ENCODE measurements around the gene SIM2. TPM values are rescaled to one million over a fixed set of nuclear protein-coding genes. Genes with fewer than 3 reads are reported as not detected.

Gene SIM2
- total RNA-seq, 1 donor from 2014 or later: 0.47 TPM

GRCh38 chr21:36692114-36692834 is 6.6 kb upstream of the SIM2 start:
- H3K9me3 Mint-ChIP-seq: no peaks in the 10 kb centered on the region
- peaks cover 75% of the 10 kb centered on the region for H3K27me3 Mint-ChIP-seq (ENCODE audit: insufficient read depth)
- intact Hi-C loops (cut with micrococcal nuclease): no loop called here

GRCh38 chr21:36692835-36693488 is 6.0 kb upstream of the SIM2 start:
- Mint-ChIP-seq H3K4me3 (no peak overlapping the region), H3K9me3 (no peaks in the 10 kb centered on the region), H3K36me3 (ENCODE audit: low read depth) (no peaks in the 10 kb centered on the region), H3K27me3 (ENCODE audit: insufficient read depth) (peaks cover 69% of the 10 kb centered on the region), H3K4me1 (ENCODE audit: low read depth) (peaks cover 5% of the 10 kb centered on the region), H3K27ac (no peak overlapping the region)
- intact Hi-C loops (cut with micrococcal nuclease): no loop called here
- DNase-seq (ENCODE audit: low spot score): no peak

More at GRCh38 chr21:36692114-36692834, 6.6 kb upstream of the SIM2 start:
- H3K36me3 Mint-ChIP-seq (ENCODE audit: low read depth): no peaks in the 10 kb centered on the region
- H3K4me3 Mint-ChIP-seq: no peak overlapping the region
- peaks cover 5% of the 10 kb centered on the region for H3K4me1 Mint-ChIP-seq (ENCODE audit: low read depth)
- DNase-seq (ENCODE audit: low spot score): no peak
- peak overlapping the region; percentile 7 for H3K27ac Mint-ChIP-seq

DNA sequence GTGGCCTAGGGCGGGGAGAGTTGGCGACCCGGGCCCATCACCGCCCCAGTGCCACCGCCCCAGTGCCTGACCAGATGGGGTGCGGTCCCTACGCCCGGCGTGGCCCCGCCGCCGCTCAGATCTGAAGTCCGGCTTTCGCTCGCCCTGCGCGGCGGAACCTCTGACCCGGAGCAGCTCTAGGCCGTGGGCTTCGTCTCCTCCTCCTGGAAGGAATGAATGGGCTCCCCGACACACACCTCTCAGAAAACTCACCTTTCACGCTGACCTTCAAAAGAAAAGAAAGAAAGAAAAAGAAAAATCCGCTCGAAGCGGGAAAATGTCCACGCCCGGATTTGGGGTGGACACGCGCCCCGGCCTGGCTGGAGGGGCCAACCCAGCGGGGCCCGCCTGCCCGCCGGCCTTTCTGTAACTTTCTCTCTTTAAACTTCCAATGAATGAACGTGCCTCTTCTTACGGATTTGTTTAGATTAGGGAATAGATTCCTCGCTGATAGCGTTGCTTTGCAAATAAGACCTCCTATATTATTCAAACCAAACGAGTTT is 5.4 kb upstream of the SIM2 start:
- intact Hi-C loops (cut with micrococcal nuclease): no loop called here
- Mint-ChIP-seq H3K9me3 (no peaks in the 10 kb centered on the region), H3K27me3 (ENCODE audit: insufficient read depth) (peaks cover 64% of the 10 kb centered on the region), H3K27ac (peak overlapping the region; percentile 61), H3K36me3 (ENCODE audit: low read depth) (no peaks in the 10 kb centered on the region), H3K4me3 (no peak overlapping the region), H3K4me1 (ENCODE audit: low read depth) (peaks cover 5% of the 10 kb centered on the region)
- DNase-seq (ENCODE audit: low spot score): no peak

DNA sequence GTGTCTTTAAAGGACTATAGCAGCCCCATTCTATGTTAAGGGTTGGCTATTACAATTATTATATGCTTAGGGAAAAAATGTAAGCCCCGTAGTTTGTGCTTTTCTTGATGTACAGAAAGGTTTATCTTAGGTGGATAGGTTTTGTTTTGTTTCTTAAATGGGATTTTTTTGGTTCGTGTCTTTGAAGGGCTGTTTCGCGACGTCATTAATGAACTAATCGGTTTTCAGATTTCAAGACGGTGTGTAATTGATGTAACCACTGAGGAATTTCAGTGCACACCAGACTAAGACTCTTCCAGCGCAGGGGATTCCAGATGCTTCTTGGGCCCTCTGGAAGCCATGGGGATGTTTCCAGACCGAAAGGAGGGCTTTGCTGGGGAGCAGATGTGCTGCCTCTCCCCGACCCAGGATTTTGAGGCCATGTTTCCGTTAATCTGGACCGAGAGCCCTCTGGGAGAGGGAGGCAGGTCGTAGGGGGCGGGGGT is 4.8 kb upstream of the SIM2 start:
- Mint-ChIP-seq H3K9me3 (no peaks in the 10 kb centered on the region), H3K27me3 (ENCODE audit: insufficient read depth) (peaks cover 64% of the 10 kb centered on the region), H3K4me1 (ENCODE audit: low read depth) (peaks cover 5% of the 10 kb centered on the region), H3K27ac (peak overlapping the region; percentile 61), H3K36me3 (ENCODE audit: low read depth) (no peaks in the 10 kb centered on the region), H3K4me3 (no peak overlapping the region)
- intact Hi-C loops (cut with micrococcal nuclease): no loop called here
- DNase-seq (ENCODE audit: low spot score): no peak

GRCh38 chr21:36694593-36695282 is 4.2 kb upstream of the SIM2 start:
- intact Hi-C loops (cut with micrococcal nuclease): no loop called here
- Mint-ChIP-seq H3K9me3 (no peaks in the 10 kb centered on the region), H3K4me1 (ENCODE audit: low read depth) (peaks cover 5% of the 10 kb centered on the region), H3K27me3 (ENCODE audit: insufficient read depth) (peaks cover 64% of the 10 kb centered on the region), H3K4me3 (no peak overlapping the region), H3K36me3 (ENCODE audit: low read depth) (no peaks in the 10 kb centered on the region), H3K27ac (no peak overlapping the region)
- no peak for DNase-seq (ENCODE audit: low spot score)

DNA sequence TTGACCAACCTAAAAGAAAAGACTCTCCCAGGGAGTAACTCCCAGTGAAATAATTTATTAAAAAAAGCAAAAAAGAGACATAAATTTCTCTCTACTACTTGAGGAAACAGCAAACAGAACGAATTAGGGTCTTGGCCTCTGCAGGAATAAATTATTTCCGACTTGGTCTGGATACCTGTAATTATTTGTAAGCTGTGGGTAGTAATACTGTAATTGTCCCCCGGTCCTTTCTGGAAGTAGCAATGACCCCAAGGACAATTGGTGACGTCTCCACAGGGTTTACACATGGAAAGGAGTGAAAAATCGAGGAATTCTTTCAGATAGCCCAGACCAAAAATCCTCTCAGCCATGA is 3.7 kb upstream of the SIM2 start:
- peaks cover 5% of the 10 kb centered on the region for H3K4me1 Mint-ChIP-seq (ENCODE audit: low read depth)

GRCh38 chr21:36695671-36696389 is 3.1 kb upstream of the SIM2 start:
- intact Hi-C loops (cut with micrococcal nuclease): loop anchor here (1.0 kb wide), 1 partner anchor 13 kb away; no protein-coding TSS in a partner anchor
- no peak overlapping the region for H3K27ac Mint-ChIP-seq

More for the DNA sequence above, 3.7 kb upstream of the SIM2 start:
- Mint-ChIP-seq H3K27ac (no peak overlapping the region), H3K27me3 (ENCODE audit: insufficient read depth) (peaks cover 63% of the 10 kb centered on the region), H3K36me3 (ENCODE audit: low read depth) (no peaks in the 10 kb centered on the region), H3K4me3 (no peak overlapping the region), H3K9me3 (no peaks in the 10 kb centered on the region)
- no peak for DNase-seq (ENCODE audit: low spot score)
- intact Hi-C loops (cut with micrococcal nuclease): no loop called here

GRCh38 chr21:36696390-36697059 is 2.4 kb upstream of the SIM2 start:
- Mint-ChIP-seq H3K27ac (peak overlapping the region; percentile 55), H3K27me3 (ENCODE audit: insufficient read depth) (peaks cover 56% of the 10 kb centered on the region), H3K36me3 (ENCODE audit: low read depth) (no peaks in the 10 kb centered on the region), H3K9me3 (no peaks in the 10 kb centered on the region), H3K4me1 (ENCODE audit: low read depth) (peaks cover 5% of the 10 kb centered on the region), H3K4me3 (no peak overlapping the region)
- no peak for DNase-seq (ENCODE audit: low spot score)
- intact Hi-C loops (cut with micrococcal nuclease): loop anchor here (1.0 kb wide), 1 partner anchor 13 kb away; no protein-coding TSS in a partner anchor

More at GRCh38 chr21:36695671-36696389, 3.1 kb upstream of the SIM2 start:
- H3K9me3 Mint-ChIP-seq: no peaks in the 10 kb centered on the region
- H3K4me1 Mint-ChIP-seq (ENCODE audit: low read depth): peaks cover 5% of the 10 kb centered on the region
- no peak overlapping the region for H3K4me3 Mint-ChIP-seq
- no peak for DNase-seq (ENCODE audit: low spot score)
- peaks cover 62% of the 10 kb centered on the region for H3K27me3 Mint-ChIP-seq (ENCODE audit: insufficient read depth)
- H3K36me3 Mint-ChIP-seq (ENCODE audit: low read depth): no peaks in the 10 kb centered on the region

DNA sequence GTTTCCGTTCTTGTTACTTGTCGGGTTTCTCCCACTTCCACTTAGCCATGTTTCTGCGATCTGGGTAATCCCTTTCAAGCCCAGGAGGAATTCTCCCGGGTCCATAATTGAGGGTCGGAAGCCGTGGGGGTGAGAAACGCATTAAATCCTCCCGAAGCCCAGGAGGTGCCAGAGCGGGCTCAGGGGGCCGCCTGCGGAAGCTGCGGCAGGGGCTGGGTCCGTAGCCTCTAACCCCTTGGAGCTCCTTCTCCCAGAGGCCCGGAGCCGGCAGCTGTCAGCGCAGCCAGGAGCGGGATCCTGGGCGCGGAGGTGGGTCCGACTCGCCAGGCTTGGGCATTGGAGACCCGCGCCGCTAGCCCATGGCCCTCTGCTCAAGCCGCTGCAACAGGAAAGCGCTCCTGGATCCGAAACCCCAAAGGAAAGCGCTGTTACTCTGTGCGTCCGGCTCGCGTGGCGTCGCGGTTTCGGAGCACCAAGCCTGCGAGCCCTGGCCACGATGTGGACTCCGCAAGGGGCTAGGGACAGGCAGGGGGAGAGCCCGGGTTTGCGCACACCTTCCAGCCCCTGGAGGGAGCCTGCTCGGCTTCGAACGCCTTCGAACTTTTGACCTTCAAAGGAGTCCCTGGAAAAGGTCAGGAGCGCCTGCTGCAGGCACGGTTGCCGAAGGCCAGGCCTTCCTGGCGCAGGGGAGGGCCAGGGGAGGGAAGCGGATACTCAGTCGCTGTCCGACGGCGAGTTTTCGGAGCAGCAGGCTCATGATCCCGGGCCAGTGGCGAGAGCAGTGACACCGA is 1.7 kb upstream of the SIM2 start:
- intact Hi-C loops (cut with micrococcal nuclease): no loop called here
- peak overlapping the region; percentile 55 for H3K27ac Mint-ChIP-seq
- no peak for DNase-seq (ENCODE audit: low spot score)
- H3K4me1 Mint-ChIP-seq (ENCODE audit: low read depth): peaks cover 5% of the 10 kb centered on the region
- H3K27me3 Mint-ChIP-seq (ENCODE audit: insufficient read depth): peaks cover 56% of the 10 kb centered on the region
- no peaks in the 10 kb centered on the region for H3K9me3 Mint-ChIP-seq
- H3K36me3 Mint-ChIP-seq (ENCODE audit: low read depth): no peaks in the 10 kb centered on the region
- no peak overlapping the region for H3K4me3 Mint-ChIP-seq

GRCh38 chr21:36697851-36698384 is 997 bp upstream of the SIM2 start:
- H3K9me3 Mint-ChIP-seq: no peaks in the 10 kb centered on the region
- intact Hi-C loops (cut with micrococcal nuclease): no loop called here
- no peak overlapping the region for H3K27ac Mint-ChIP-seq

DNA sequence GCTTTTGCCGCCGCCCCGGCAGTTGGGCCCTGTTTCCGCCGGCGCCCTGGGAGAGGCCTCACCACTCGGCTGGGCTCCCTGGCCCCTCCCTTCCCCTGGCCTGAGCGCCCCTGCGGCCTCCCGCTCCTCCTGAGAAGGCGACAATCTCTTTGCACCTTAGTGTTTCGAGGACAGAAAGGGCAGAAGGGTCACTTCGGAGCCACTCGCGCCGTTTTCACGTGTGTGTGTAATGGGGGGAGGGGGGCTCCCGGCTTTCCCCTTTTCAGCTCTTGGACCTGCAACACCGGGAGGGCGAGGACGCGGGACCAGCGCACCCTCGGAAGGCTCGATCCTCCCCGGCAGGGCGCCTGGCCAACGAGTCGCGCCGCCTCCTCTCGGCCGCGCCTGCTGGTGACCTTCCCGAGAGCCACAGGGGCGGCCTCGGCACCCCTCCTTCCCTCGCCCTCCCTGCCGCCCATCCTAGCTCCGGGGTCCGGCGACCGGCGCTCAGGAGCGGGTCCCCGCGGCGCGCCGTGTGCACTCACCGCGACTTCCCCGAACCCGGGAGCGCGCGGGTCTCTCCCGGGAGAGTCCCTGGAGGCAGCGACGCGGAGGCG is 432 bp upstream of the SIM2 start:
- H3K4me3 Mint-ChIP-seq: no peak overlapping the region
- no peak overlapping the region for H3K27ac Mint-ChIP-seq
- no peak for DNase-seq (ENCODE audit: low spot score)
- H3K4me1 Mint-ChIP-seq (ENCODE audit: low read depth): peaks cover 5% of the 10 kb centered on the region
- intact Hi-C loops (cut with micrococcal nuclease): no loop called here
- peaks cover 62% of the 10 kb centered on the region for H3K27me3 Mint-ChIP-seq (ENCODE audit: insufficient read depth)
- no peaks in the 10 kb centered on the region for H3K36me3 Mint-ChIP-seq (ENCODE audit: low read depth)
- no peaks in the 10 kb centered on the region for H3K9me3 Mint-ChIP-seq

More at GRCh38 chr21:36697851-36698384, 997 bp upstream of the SIM2 start:
- Mint-ChIP-seq H3K27me3 (ENCODE audit: insufficient read depth) (peaks cover 56% of the 10 kb centered on the region), H3K4me3 (no peak overlapping the region), H3K36me3 (ENCODE audit: low read depth) (no peaks in the 10 kb centered on the region), H3K4me1 (ENCODE audit: low read depth) (peaks cover 5% of the 10 kb centered on the region)
- no peak for DNase-seq (ENCODE audit: low spot score)
